ENCODE measurements around the gene HYAL4. TPM values are rescaled to one million over a fixed set of nuclear protein-coding genes. Genes with fewer than 3 reads are reported as not detected.

The HYAL4 gene
- total and polyA plus RNA-seq, 2 donors from 2014 or later, result 0.24 TPM; not detected in 1

DNA sequence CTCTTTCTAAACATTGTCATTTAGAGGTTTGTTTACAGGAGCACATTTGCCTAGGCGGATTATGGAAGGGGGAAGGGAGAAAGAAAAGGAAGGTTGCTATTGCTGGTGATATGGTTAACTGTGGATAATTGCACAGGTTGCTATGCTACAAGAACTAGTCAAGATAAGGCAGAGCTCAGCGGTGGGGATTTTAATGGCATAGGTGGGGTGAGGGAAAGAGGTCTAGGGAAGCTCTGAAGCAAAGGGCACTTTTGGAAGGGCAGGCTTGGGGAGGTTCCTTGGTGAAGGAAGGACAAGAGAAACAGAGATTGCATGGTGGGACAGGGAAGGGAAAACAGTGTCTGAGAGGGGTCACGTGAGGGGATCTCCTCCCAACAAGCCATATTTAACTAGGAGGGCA is 19.5 kb downstream of the HYAL4 start:
- no peaks in the 10 kb centered on the region for H3K27me3 ChIP-seq (ENCODE audit: control insufficient read depth, insufficient read depth, low read length)
- no peaks in the 10 kb centered on the region for H3K9me3 ChIP-seq (ENCODE audit: control insufficient read depth in 2 of 3, insufficient read depth in 1 of 3, low read length in 3 of 3)
- no peak overlapping the region for H3K27ac ChIP-seq (ENCODE audit: low read depth in 2 of 2, low read length in 2 of 2)
- peaks cover 0 to 6% (median 4%) of the 10 kb centered on the region in 3 donors for H3K4me1 ChIP-seq (ENCODE audit: control insufficient read depth in 2 of 3, insufficient read depth in 2 of 3, low read depth in 1 of 3, low read length in 3 of 3)
- TF ChIP-seq, protein P1, sequence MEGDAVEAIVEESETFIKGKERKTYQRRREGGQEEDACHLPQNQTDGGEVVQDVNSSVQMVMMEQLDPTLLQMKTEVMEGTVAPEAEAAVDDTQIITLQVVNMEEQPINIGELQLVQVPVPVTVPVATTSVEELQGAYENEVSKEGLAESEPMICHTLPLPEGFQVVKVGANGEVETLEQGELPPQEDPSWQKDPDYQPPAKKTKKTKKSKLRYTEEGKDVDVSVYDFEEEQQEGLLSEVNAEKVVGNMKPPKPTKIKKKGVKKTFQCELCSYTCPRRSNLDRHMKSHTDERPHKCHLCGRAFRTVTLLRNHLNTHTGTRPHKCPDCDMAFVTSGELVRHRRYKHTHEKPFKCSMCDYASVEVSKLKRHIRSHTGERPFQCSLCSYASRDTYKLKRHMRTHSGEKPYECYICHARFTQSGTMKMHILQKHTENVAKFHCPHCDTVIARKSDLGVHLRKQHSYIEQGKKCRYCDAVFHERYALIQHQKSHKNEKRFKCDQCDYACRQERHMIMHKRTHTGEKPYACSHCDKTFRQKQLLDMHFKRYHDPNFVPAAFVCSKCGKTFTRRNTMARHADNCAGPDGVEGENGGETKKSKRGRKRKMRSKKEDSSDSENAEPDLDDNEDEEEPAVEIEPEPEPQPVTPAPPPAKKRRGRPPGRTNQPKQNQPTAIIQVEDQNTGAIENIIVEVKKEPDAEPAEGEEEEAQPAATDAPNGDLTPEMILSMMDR (IDR thresholded peaks at IDR 0.05; ENCODE audit: borderline replicate concordance, extremely low read depth, insufficient read depth), result no peak
- FAIRE-seq, result no peak
- no peaks in the 10 kb centered on the region for H3K36me3 ChIP-seq (ENCODE audit: control insufficient read depth in 2 of 3, insufficient read depth in 3 of 3, low read length in 3 of 3)
- intact Hi-C loops (cut with DNase I), result loop anchor here (10.0 kb wide), 2 partner anchors 70 to 180 kb away; no protein-coding TSS in a partner anchor
- no peak overlapping the region for H3K9ac ChIP-seq (ENCODE audit: low read length in 3 of 3)
- no peak for DNase-seq
- H3K4me3 ChIP-seq (ENCODE audit: low read length in 3 of 3), result no peak overlapping the region

DNA sequence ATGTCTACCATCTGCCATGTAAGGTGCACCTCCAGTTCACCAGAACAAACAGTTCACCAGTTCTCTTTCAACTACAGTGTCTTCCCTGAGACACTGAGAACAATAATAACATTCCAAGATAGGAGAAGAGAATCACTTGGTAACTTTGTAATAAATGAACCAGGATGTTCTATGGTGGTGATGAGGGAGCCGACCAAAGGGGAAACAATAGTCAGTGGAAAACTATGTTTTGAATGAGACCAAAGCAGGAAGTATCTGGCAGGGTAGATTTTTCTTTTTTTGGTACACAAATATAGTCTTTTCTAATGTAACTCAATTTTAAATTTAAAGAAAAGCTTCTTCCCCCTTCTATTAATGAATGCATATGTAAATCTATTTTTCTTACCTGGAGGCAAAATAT is 20.0 kb downstream of the HYAL4 start:
- H3K4me3 ChIP-seq (ENCODE audit: low read length in 3 of 3), result no peak overlapping the region
- intact Hi-C loops (cut with DNase I), result loop anchor here (10.0 kb wide), 2 partner anchors 70 to 180 kb away; no protein-coding TSS in a partner anchor
- no peak for FAIRE-seq
- H3K4me1 ChIP-seq (ENCODE audit: control insufficient read depth in 2 of 3, insufficient read depth in 2 of 3, low read depth in 1 of 3, low read length in 3 of 3), result peaks cover 0 to 6% (median 4%) of the 10 kb centered on the region in 3 donors
- TF ChIP-seq, protein P1 (IDR thresholded peaks at IDR 0.05; ENCODE audit: borderline replicate concordance, extremely low read depth, insufficient read depth), result no peak
- no peak overlapping the region for H3K27ac ChIP-seq (ENCODE audit: low read depth in 2 of 2, low read length in 2 of 2)
- H3K27me3 ChIP-seq (ENCODE audit: control insufficient read depth, insufficient read depth, low read length), result no peaks in the 10 kb centered on the region
- no peak for DNase-seq
- H3K9me3 ChIP-seq (ENCODE audit: control insufficient read depth in 2 of 3, insufficient read depth in 1 of 3, low read length in 3 of 3), result no peaks in the 10 kb centered on the region
- no peak overlapping the region for H3K9ac ChIP-seq (ENCODE audit: low read length in 3 of 3)
- H3K36me3 ChIP-seq (ENCODE audit: control insufficient read depth in 2 of 3, insufficient read depth in 3 of 3, low read length in 3 of 3), result no peaks in the 10 kb centered on the region

DNA sequence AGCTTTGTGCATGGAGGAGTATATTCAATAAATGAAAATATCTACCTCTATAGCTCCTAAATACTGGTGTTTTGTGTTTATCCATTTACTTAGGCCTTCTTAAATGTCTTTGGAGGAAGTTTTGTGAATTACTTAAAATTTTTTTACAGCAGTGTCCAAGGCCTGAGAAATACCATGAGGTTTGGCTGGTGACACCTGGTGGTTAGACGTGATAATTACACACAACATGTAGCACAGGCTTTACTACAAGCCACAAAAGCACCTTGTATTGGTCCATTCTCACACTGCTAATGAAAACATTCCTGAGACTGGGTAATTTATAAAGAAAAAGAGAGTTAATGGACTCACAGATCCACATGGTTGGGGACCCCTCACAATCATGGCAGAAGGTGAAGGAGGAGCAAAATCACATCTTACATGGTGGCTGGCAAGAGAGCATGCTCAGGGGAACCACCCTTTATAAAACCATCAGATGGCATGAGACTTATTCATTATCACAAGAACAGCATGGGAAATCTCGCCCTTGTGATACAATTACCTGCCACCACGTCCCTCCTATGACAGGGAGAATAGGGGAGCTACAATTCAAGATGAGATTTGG is 20.6 kb downstream of the HYAL4 start:
- DNase-seq (peak in 4 of 5 donors; percentile 42 to 88 (median 63)), FAIRE-seq (peak; percentile 86)
- Histone ChIP-seq H3K9ac (ENCODE audit: low read length in 3 of 3) (no peak overlapping the region), H3K9me3 (ENCODE audit: control insufficient read depth in 2 of 3, insufficient read depth in 1 of 3, low read length in 3 of 3) (no peaks in the 10 kb centered on the region), H3K36me3 (ENCODE audit: control insufficient read depth in 2 of 3, insufficient read depth in 3 of 3, low read length in 3 of 3) (no peaks in the 10 kb centered on the region), H3K4me3 (ENCODE audit: low read length in 3 of 3) (no peak overlapping the region), H3K27me3 (ENCODE audit: control insufficient read depth, insufficient read depth, low read length) (no peaks in the 10 kb centered on the region), H3K4me1 (ENCODE audit: control insufficient read depth in 2 of 3, insufficient read depth in 2 of 3, low read depth in 1 of 3, low read length in 3 of 3) (peaks cover 0 to 6% (median 4%) of the 10 kb centered on the region in 3 donors), H3K27ac (ENCODE audit: low read depth in 2 of 2, low read length in 2 of 2) (no peak overlapping the region)
- TF ChIP-seq, protein P1 (IDR thresholded peaks at IDR 0.05; ENCODE audit: borderline replicate concordance, extremely low read depth, insufficient read depth), result peak; percentile 72
- intact Hi-C loops (cut with DNase I), result loop anchor here (10.0 kb wide), 2 partner anchors 71 to 181 kb away; no protein-coding TSS in a partner anchor
